DLD1 (cell line): ENCODE measurements around the gene FLNA.
"Not testable (repeated sequence)": the region's sequence is repeated elsewhere in the genome, so short reads cannot be mapped to it uniquely, and the experiment has no call there.

Experiments used
- in situ Hi-C: cut with HindIII; loops from 2 replicates; pipeline ENCODE4 v1.10.0; 2017; ENCODE audit warnings: low sequenced_read_pairs

Gene FLNA

GRCh38 chrX:154341399-154342298 lies 32.8 kb downstream of the FLNA start:
- in situ Hi-C loops, result not testable (repeated sequence)

- in situ Hi-C loops, result no loop called here
Measured at GRCh38 chrX:154334496-154334895, 39.9 kb downstream of the FLNA start.

- in situ Hi-C loops, result no loop called here
Measured at GRCh38 chrX:154333837-154334271, 40.6 kb downstream of the FLNA start.

GRCh38 chrX:154333116-154333515 lies 41.3 kb downstream of the FLNA start:
- in situ Hi-C loops, result no loop called here

GRCh38 chrX:154332561-154332960 lies 41.9 kb downstream of the FLNA start:
- in situ Hi-C loops, result no loop called here

- in situ Hi-C loops, result no loop called here
Measured at GRCh38 chrX:154329294-154329693, 45.1 kb downstream of the FLNA start.

- in situ Hi-C loops, result no loop called here
Measured at GRCh38 chrX:154328646-154329045, 45.8 kb downstream of the FLNA start.

- in situ Hi-C loops, result no loop called here
Measured at GRCh38 chrX:154327038-154327820, 47.2 kb downstream of the FLNA start.

GRCh38 chrX:154325541-154325940 lies 48.9 kb downstream of the FLNA start:
- in situ Hi-C loops, result no loop called here

GRCh38 chrX:154323537-154323936 lies 50.9 kb downstream of the FLNA start:
- in situ Hi-C loops, result no loop called here

GRCh38 chrX:154322890-154323289 lies 51.5 kb downstream of the FLNA start:
- in situ Hi-C loops, result no loop called here

- in situ Hi-C loops, result no loop called here
Measured at GRCh38 chrX:154321594-154321993, 52.8 kb downstream of the FLNA start.

GRCh38 chrX:154321152-154321551 lies 53.3 kb downstream of the FLNA start:
- in situ Hi-C loops, result no loop called here

- in situ Hi-C loops, result no loop called here
Measured at GRCh38 chrX:154320406-154320805, 54.0 kb downstream of the FLNA start.

- in situ Hi-C loops, result no loop called here
Measured at GRCh38 chrX:154317391-154317995, 56.9 kb downstream of the FLNA start.

- in situ Hi-C loops, result no loop called here
Measured at GRCh38 chrX:154315416-154315815, 59.0 kb downstream of the FLNA start.

GRCh38 chrX:154313147-154313546 lies 61.3 kb downstream of the FLNA start:
- in situ Hi-C loops, result no loop called here

GRCh38 chrX:154312116-154312515 lies 62.3 kb downstream of the FLNA start:
- in situ Hi-C loops, result no loop called here

GRCh38 chrX:154310616-154311536 lies 63.6 kb downstream of the FLNA start:
- in situ Hi-C loops, result no loop called here

- in situ Hi-C loops, result no loop called here
Measured at GRCh38 chrX:154309041-154309775, 65.2 kb downstream of the FLNA start.
